ENCODE measurements around the gene SLC25A25.

Gene SLC25A25

GRCh38 chr9:128049843-128050242 is 18.2 kb upstream of the SLC25A25 start:
- in situ Hi-C loops (cut with HindIII; ENCODE audit: low sequenced_read_pairs) = loop anchor here (10.0 kb wide), 1 partner anchor 115 kb away; the partner anchor contains the start of genes DPM2 and PIP5KL1

GRCh38 chr9:128051932-128052709 is 15.9 kb upstream of the SLC25A25 start:
- in situ Hi-C loops (cut with HindIII; ENCODE audit: low sequenced_read_pairs) = no loop called here

- in situ Hi-C loops (cut with HindIII; ENCODE audit: low sequenced_read_pairs) = no loop called here
Observed at GRCh38 chr9:128053560-128053959, 14.5 kb upstream of the SLC25A25 start.

DNA sequence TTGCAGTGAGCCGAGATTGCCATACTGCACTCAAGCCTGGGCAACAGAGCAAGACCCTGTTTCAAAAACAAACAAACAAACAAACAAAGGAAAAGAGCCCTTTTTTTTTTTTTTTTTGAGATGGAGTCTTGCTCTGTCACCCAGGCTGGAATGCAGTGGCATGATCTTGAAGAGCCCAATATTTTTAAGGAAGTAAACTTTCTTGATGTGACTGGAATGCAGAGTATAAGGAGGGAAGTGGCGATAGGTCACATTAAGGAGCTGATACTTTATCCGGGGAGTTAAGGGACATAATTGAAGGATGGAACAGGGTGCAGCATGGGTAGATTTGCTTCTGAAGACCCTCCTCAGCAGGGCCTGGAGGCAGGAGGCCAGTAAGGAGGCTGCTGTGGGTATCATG is 13.9 kb upstream of the SLC25A25 start:
- in situ Hi-C loops (cut with HindIII; ENCODE audit: low sequenced_read_pairs) = no loop called here

- in situ Hi-C loops (cut with HindIII; ENCODE audit: low sequenced_read_pairs) = no loop called here
Observed at GRCh38 chr9:128055344-128056040, 12.5 kb upstream of the SLC25A25 start.

GRCh38 chr9:128056086-128056485 is 11.9 kb upstream of the SLC25A25 start:
- in situ Hi-C loops (cut with HindIII; ENCODE audit: low sequenced_read_pairs) = no loop called here

DNA sequence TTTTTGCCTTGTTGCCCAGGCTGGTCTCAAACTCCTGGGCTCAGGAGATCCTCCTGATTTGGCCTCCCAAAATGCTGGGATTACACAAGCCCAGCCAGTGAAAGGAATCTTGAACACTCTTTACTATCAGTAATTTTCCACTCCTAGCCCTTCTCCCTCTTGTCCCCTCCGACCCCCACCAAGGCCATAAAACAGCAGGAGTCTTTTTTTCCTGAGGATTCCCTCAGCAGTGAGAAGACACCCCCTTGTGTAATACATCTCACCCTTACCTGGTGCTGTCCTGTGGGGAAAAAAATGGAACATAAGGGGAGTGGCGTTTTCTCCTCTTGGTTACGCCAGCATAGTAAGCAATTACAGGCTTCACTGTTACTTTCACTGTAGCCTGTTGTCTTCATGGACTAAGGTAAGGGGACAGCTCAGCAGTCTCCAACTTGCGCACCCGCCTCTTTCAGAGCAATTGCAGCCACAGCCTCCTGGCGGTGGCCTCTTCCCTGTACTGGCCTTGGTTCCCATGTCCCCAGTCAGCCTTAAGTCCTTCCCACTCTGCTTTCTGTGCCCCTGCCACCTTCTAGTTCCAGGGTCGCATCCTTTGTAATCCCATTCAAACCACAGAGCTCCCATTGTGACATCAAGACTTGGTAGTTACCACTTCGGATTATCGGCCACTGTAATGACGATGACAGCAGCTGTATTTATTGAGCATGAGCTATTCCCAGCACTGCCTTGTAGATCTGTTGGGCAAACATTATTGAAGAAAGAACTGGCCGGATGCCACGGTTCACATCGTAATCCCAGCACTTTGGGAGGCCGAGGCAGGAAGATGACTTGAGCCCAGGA is 10.9 kb upstream of the SLC25A25 start:
- in situ Hi-C loops (cut with HindIII; ENCODE audit: low sequenced_read_pairs) = no loop called here

DNA sequence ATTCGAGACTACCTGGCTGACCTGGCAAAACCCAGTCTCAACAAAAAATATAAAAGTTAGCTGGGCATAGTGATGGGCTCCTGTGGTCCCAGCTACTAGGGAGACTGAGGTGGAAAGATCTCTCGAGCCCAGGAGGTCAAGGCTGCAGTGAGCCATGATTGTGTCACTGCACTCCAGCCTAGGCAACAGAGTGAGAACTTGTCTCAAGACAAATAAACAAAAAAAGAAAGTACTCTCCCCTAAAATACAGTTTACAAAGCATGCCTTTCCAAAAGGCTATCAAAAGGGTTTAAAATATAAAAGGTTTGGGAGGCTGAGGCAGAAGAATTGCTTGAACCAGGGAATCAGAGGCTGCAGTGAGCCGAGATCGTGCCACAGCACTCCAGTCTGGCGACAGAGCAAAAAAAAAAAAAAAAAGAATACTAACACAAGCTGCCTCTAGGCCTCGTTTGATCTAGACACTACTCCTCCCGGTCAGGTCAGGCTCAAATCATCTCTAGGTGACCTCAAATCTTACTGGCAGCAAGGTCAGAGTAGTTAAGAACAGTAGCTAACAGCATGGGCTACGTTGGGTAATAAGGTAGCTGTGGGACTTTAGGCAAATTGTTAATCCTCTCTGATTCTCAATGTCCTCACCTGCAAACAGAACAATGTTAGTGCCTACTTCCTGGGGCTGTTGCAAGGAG is 10.2 kb upstream of the SLC25A25 start:
- in situ Hi-C loops (cut with HindIII; ENCODE audit: low sequenced_read_pairs) = no loop called here

DNA sequence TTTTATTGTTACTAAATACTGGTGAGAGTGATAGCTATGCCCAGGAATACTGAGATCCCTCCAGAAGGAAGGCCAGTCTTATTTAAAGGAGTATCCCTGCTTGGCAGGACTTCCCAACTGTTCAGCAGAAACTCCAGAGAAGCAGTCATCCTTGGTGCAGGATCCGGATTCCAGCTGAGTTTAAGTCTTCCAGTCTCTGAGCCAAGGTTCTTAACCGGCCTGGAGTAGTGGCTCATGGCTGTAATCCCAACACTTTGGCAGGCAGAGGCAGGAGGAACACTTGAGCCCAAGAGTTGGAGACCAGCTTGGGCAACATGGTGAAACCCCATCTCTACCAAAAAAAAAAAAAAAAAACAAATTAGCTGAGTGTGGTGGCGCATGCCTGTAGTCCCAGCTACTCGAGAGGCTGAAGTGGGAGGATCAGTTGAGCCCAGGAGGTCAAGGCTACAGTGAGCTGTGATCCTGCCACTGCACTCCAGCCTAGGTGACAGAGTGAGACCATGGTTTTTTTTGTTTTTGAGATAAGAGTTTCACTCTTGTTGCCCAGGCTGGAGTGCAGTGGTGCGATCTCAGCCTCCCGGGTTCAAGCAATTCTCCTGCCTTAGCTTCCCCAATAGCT is 8.6 kb upstream of the SLC25A25 start:
- in situ Hi-C loops (cut with HindIII; ENCODE audit: low sequenced_read_pairs) = no loop called here

DNA sequence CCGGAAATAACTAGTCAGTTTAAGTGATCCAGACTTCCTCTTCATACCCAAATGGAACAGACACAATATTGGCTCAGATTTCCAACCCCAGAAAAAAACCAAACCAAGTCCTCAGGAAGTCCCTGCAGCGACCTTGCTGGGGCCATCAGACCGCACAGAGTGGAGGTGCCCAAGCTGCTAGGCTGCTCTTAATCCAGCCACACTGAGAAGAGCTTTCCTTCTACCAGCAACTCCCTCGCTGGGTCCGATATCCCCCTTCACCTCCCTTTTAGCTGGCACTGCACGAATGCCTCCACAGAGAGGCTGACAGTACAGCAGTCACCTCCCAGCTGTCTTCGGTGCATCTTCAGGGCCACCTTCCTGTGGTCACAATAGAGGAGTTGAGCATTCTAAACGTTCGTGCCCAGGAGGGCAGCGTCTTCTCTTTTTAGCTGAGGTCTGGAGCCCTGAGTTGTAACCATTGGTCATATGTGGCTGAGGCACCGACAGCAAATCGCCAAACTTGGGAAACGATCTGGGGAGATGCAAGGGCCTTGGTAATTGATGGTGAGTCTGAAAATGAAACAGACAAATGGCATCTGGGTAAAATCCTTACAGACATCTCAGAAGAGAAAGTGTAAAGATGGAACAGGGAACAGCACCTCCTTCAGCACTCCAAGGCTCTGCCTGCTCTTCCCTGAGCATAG is 6.6 kb upstream of the SLC25A25 start:
- in situ Hi-C loops (cut with HindIII; ENCODE audit: low sequenced_read_pairs) = no loop called here

GRCh38 chr9:128062279-128062678 is 5.8 kb upstream of the SLC25A25 start:
- in situ Hi-C loops (cut with HindIII; ENCODE audit: low sequenced_read_pairs) = no loop called here

GRCh38 chr9:128062846-128063831 is 4.9 kb upstream of the SLC25A25 start:
- in situ Hi-C loops (cut with HindIII; ENCODE audit: low sequenced_read_pairs) = no loop called here

DNA sequence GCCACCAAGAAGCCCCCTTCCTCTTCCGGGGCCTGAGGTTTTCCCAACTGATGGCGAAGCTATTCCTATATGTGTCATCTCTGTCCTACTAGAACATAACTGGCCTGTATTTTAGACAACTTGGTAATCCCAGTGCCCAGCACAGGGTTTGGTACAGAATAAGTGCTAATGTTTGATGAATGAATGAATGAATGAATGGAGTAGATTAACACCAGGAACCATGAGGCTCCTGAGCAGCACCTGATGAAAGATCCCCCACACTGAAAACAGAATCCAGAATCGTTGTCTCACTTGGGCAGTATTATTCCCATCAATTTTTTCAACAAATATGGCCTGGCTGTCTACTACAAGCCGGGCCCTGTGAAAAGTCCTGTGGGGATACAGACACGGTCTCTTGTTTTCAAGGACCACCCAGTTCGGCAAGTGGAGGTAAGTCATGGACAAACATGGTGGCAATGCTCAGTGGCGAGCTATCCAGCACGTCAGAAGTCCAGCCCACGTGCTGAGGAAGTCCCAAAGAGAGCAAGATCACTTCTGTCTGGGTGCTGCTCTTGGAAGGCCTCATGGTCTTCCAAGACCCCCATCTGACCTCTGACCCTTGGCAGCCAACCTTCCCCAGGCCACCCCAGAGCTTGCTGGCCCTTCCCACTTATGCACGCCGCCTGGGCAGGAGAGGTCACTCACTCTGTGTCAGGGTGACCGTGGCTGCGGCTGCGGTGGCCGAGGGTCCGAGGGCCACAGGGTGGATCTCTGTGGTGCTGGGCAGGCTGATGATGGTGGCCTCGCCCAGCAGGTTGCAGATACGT is 1.9 kb upstream of the SLC25A25 start:
- in situ Hi-C loops (cut with HindIII; ENCODE audit: low sequenced_read_pairs) = no loop called here

DNA sequence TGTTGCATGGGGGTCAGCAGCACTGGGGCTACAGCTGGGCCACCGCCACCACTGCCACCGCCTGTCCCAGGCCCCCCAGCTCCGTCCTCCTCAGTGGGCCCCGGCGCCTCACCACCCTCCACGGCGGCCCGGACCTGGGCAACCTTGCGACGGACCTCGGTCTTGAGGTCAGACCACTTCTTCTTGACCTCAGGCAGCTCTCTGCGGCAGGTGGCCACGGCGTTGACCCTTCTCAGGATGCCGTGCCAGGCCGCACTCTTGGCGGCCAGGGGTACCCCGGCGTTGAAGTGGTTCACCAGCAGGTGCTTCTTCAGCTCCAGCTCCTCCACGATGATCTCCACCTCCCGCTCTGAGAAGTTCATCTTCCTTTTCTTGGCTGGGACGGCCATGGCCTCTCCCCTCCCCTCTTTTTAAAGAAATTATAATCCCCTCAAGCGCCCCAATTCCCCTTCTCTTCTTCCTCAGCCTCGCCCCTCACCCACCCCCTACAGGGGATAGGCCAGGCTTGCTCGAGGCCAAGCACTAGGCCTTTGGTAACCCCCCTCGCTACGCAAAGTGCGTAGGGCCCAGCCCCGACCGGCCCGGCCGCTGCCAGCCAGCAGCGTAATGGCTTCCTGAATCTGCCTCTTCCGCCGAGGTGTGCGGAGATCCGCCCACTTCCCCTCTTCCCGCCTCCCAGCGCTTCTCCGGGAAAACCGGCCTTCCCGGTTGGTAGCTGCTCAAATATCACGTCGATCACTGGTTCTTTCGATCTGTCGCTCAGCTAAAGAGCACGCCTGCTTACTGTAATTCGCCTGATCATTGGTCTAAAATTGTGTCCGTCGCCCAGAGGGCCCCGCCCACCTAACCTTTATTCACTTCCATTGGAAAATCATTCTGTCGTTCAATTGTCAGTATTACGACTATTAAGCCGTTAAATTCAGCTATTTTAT is 1.1 kb upstream of the SLC25A25 start, which contains the start of gene NAIF1:
NAIF1 (minus strand) TSS at position 608 of the 932 bp plus-strand sequence; CDS start at position 389, 219 bp downstream.
- in situ Hi-C loops (cut with HindIII; ENCODE audit: low sequenced_read_pairs) = no loop called here

DNA sequence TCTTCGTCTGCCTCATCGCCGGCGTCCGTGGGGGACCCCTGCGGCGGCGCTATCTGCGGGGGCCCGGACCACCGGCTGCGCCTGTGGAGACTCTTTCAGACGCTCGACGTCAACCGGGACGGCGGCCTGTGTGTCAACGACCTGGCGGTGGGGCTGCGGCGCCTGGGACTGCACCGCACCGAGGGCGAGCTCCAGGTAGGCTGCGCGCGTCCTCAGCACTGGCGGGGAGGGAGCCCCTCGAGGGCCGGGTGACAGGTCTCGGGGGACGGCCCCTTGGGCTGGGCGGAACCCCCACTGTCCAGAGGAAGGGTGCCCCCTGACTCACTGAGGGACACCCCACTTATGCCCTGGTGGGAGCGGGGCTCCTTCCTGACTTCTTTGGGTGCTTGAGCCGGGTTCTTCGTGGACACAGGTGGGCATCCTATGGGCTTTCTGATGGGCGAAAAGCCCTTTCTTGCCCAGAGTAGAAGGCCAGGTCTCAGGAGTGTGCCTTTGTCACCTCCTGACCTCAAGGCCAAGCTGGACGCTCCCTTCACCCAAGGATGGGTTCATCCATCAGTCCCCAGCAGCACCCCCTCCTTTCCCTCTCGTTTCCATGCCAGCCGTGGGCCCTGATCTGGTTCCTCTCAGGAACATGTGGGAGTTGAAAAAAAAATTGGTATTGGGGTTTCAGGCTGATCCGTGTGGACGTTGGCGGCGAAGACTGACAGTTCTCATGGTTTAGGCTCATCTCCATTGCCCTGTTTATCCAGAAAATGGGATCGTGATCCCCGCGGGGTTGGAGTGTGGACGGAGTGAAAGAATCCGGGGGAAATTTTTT is 564 bp downstream of the SLC25A25 start:
- in situ Hi-C loops (cut with HindIII; ENCODE audit: low sequenced_read_pairs) = no loop called here

GRCh38 chr9:128070874-128071273 is 2.8 kb downstream of the SLC25A25 start:
- in situ Hi-C loops (cut with HindIII; ENCODE audit: low sequenced_read_pairs) = loop anchor here (10.0 kb wide), 1 partner anchor 154 kb away; no protein-coding TSS in a partner anchor
